VCaP (cell line): ENCODE data around the gene PALB2.

Experiments used
- H3K27ac ChIP-seq: fragments of 450-650 bp; 2 replicates; pipeline ENCODE4 v1.5.1; 2017
- TF ChIP-seq, protein P1 (sequence below): fragments of 450-650 bp; conservative IDR thresholded peaks from 2 replicates; pipeline ENCODE4 v1.5.1; 2017; ENCODE audit warnings: mild to moderate bottlenecking, moderate library complexity

The PALB2 gene

DNA sequence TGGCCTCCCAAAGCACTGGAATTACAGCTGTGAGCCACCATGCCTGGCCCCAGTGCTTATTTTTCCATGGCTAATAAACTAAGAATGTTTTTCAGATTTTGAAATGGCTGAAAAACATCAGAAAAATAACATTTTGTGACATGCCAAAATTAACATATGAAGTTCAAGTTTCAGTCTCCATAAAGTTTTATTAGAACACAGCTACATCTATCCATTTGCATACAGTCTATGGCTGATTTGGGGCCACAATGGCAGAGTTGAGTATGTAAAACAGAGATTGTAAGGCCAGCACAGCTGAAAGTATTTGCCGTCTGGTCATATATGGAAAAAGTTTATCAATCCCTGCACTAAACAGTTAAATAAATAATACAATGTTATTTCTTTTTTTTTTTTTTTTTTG, 31.2 kb downstream of the PALB2 start:
- TF ChIP-seq, protein P1, sequence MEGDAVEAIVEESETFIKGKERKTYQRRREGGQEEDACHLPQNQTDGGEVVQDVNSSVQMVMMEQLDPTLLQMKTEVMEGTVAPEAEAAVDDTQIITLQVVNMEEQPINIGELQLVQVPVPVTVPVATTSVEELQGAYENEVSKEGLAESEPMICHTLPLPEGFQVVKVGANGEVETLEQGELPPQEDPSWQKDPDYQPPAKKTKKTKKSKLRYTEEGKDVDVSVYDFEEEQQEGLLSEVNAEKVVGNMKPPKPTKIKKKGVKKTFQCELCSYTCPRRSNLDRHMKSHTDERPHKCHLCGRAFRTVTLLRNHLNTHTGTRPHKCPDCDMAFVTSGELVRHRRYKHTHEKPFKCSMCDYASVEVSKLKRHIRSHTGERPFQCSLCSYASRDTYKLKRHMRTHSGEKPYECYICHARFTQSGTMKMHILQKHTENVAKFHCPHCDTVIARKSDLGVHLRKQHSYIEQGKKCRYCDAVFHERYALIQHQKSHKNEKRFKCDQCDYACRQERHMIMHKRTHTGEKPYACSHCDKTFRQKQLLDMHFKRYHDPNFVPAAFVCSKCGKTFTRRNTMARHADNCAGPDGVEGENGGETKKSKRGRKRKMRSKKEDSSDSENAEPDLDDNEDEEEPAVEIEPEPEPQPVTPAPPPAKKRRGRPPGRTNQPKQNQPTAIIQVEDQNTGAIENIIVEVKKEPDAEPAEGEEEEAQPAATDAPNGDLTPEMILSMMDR = no peak
- H3K27ac ChIP-seq = no peak overlapping the region

DNA sequence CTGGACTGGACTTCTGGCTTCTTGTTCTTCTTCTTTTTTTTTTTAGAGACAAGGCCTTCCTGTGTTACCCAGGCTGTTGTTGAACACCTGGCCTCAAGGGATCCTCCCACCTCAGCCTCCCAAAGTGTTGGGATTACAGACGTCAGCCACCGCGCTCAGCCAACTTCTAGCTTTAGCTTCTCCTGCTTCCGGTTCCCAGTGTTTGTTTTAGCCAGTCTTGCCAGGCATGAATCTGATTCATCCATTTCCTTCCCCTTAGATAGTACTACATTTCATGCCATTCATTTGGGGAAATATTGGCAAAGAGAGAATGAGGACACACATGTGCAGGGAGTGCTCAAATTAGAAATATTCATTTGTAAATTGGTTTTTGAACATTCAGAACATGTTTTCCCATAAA, 32.9 kb downstream of the PALB2 start:
- TF ChIP-seq, protein P1 = no peak
- no peak overlapping the region for H3K27ac ChIP-seq

DNA sequence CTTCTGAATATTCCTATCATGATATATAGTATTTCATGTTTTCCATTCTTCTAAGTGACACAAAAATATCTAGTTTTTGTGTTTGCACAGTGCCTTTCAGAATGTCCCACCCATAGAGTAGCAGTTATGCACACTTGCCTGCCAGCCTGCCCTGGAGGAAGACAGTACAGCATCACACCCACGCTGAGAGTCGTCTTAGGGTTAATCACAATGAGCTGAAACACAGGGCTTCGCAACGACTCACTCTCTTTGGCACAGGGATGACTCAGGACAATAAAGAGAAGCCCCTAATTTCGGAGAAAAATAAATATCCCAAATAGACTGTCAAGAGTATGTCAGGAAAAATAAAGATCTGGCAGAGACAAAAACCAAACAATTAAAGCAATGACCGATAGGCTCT, 33.4 kb downstream of the PALB2 start:
- no peak overlapping the region for H3K27ac ChIP-seq
- TF ChIP-seq, protein P1 = no peak

DNA sequence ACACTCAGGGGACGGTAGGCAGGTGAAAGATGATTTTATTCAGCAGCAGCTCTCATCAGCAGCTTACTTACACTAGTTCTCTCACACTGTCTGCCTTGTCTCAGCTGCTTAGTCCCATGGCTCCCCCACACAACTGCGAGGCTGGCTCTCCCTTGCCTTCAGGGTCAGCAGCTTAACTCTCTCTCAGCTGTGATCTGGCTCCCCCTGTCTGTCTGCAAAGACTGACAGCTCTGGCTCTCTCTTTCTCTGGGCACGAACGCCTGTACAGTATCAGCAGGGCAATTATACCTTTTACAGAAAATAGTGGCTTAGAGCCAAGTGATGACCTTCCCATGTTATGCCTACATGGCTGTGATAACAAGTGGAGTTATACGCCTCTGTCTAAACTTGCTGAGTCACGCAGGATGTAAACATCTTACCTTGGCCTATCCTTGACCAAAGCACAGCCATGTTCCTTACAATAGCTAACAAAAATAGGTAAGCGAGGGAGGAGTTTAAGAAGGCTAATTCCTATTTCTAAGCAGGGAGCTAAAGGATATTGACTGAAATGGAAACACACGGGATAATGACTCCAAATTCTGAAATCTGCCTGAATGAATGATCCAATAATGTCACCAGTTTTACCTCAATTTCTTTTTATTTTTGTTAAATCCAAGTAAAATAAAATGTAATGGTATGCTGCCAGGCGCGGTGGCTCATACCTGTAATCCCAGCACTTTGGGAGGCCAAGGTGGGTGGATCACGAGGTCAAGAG, 43.9 kb downstream of the PALB2 start:
- TF ChIP-seq, protein P1 = no peak
- no peak overlapping the region for H3K27ac ChIP-seq

DNA sequence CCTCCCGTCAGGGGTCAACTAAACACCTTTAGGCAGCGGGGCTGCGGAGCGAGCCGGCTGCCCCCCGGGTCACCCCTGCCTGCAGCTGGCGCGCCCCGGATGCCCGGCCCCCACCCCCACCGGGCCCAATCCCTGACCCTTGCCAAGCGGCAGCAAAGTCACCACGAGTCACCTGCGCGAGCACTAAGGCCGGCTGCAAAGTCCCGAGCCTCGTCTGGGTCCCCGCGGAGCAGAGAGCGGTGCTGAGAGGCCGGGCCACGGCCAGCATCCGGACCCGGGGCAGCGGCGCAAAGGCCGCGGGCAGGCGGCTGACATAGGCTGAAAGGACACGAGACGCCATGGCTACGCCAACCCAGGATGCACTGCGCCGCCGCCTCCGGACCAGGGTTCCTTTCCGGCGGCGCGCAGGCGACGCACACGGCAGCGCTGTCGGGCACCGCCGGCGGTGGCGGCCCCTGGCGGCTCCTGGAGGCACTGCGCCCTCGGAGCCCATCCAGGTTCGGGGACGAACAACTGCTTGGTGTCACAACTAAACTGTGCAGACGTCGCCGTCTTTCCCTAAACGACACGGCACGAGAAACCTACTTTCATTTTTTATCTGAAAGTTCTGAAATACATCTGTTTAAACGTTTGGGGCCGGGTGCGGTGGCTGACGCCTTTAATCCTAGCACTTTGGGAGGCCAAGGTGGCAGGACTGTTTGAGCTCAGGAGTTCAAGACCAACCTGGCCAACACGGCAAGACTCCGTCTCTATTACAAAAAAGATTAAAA, 45.0 kb downstream of the PALB2 start, which contains the start of gene NDUFAB1:
Gene NDUFAB1 (minus strand): TSS at position 366 of the 770 bp plus-strand sequence. CDS start 26 bp downstream, at position 340.
- TF ChIP-seq, protein P1 = peak; percentile 95
- H3K27ac ChIP-seq = peak within 1 kb of the TSS; percentile 74

DNA sequence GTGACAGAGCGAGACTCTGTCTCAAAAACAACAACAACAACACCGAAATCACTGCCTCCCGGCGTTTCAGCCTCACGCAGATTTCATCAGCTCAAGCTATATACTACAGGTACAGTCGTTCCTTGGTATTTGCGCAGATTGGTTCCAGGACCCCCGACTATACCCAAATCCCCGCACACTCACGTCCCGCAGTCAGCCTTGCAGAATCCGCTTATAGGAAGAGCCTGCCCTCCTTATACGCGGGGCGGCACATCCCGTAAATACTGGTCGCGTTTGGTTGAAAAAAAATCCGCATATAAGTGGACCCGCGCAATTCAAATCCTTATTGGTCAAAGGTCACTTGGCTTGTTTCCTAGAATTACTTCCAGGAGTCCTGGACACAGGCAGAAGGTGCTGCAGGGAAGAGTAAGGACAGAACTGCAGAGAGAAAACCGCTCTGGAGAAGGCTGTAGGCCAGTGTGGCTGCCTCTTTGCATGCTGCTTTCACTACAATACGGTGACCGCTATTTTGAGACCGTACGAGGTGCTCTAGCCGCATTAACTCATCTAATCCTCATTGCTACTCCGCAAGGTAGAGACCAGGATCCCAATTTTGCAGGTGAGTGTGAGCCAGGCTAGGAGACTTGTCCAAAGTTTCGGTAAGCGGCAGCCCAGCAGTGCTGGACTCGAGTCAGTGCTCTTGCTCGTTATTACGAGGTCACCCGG, 45.7 kb downstream of the PALB2 start:
- H3K27ac ChIP-seq = peak overlapping the region; percentile 74
- TF ChIP-seq, protein P1 = no peak

DNA sequence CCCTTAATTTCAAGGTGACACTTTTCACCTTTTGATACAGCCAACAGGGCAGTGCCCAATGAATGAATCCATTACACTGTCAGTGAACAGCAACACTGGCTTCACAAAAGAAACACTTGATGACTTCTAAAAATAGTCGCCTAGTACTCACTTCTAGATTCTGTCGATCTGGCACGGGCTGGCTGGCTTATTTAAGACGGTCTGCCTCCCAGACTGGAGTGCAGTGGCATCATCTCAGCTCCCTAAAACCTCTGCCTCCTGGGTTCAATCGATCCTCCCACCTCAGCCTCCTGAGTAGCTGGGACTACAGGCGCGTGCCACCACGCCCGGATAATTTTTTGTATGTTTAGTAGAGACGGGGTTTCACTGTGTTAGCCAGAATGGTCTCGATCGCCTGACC, 46.9 kb downstream of the PALB2 start:
- no peak overlapping the region for H3K27ac ChIP-seq
- TF ChIP-seq, protein P1 = no peak
